ENCODE data around the gene LRRC52. TPM values are rescaled to one million over a fixed set of nuclear protein-coding genes. Genes with fewer than 3 reads are reported as not detected.
"Not testable (repeated sequence)": the region's sequence is repeated elsewhere in the genome, so short reads cannot be mapped to it uniquely, and the experiment has no call there.

LRRC52 gene
- total RNA-seq, 1 donor from 2014 or later, result not detected

GRCh38 chr1:165603810-165604209 is 60.0 kb downstream of the LRRC52 start:
- ChIA-PET POLR2A (no interaction called here), CTCF (interaction anchor here (1.1 kb wide), 1 partner anchor 308 kb away, joined by 3 read pairs; no protein-coding TSS in a partner anchor)
- Mint-ChIP-seq H3K27ac (no peak overlapping the region), H3K36me3 (ENCODE audit: low read depth) (no peaks in the 10 kb centered on the region), H3K9me3 (no peaks in the 10 kb centered on the region), H3K4me1 (peaks cover 11% of the 10 kb centered on the region), H3K27me3 (peaks cover 4% of the 10 kb centered on the region), H3K4me3 (no peak overlapping the region)
- no peak for ATAC-seq (ENCODE audit: low read depth)
- intact Hi-C loops (cut with micrococcal nuclease), result no loop called here
- no peak for TF ChIP-seq CTCF (IDR thresholded peaks at IDR 0.05)
- DNase-seq, result no peak

- no peaks in the 10 kb centered on the region for H3K9me3 Mint-ChIP-seq
- peaks cover 8% of the 10 kb centered on the region for H3K27me3 Mint-ChIP-seq
- peaks cover 11% of the 10 kb centered on the region for H3K4me1 Mint-ChIP-seq
- no peak for TF ChIP-seq CTCF (IDR thresholded peaks at IDR 0.05)
- no peaks in the 10 kb centered on the region for H3K36me3 Mint-ChIP-seq (ENCODE audit: low read depth)
- no peak for DNase-seq
- H3K27ac Mint-ChIP-seq, result no peak overlapping the region
- ChIA-PET CTCF (no interaction called here), POLR2A (no interaction called here)
- ATAC-seq (ENCODE audit: low read depth), result no peak
- H3K4me3 Mint-ChIP-seq, result no peak overlapping the region
- intact Hi-C loops (cut with micrococcal nuclease), result no loop called here
These were observed 61.4 kb downstream of the LRRC52 start for GRCh38 chr1:165605246-165605645.

GRCh38 chr1:165606676-165607075 is 62.9 kb downstream of the LRRC52 start:
- H3K4me3 Mint-ChIP-seq; ATAC-seq (ENCODE audit: low read depth); H3K4me1 Mint-ChIP-seq; CTCF ChIA-PET; H3K36me3 Mint-ChIP-seq (ENCODE audit: low read depth); H3K27ac Mint-ChIP-seq; DNase-seq; POLR2A ChIA-PET; intact Hi-C loops (cut with micrococcal nuclease); H3K9me3 Mint-ChIP-seq: not testable (repeated sequence)
- peaks cover 12% of the 10 kb centered on the region for H3K27me3 Mint-ChIP-seq

- Mint-ChIP-seq H3K9me3 (peaks cover 7% of the 10 kb centered on the region), H3K27me3 (peaks cover 29% of the 10 kb centered on the region), H3K36me3 (ENCODE audit: low read depth) (no peaks in the 10 kb centered on the region), H3K27ac (no peak overlapping the region), H3K4me1 (peaks cover 7% of the 10 kb centered on the region), H3K4me3 (no peak overlapping the region)
- POLR2A ChIA-PET, result no interaction called here
- no peak for ATAC-seq (ENCODE audit: low read depth)
- CTCF ChIA-PET, result no interaction called here
- TF ChIP-seq CTCF (IDR thresholded peaks at IDR 0.05), result no peak
- intact Hi-C loops (cut with micrococcal nuclease), result no loop called here
- no peak for DNase-seq
These were observed 67.1 kb downstream of the LRRC52 start for GRCh38 chr1:165610866-165611265.

GRCh38 chr1:165612062-165612461 is 68.3 kb downstream of the LRRC52 start:
- peaks cover 7% of the 10 kb centered on the region for H3K9me3 Mint-ChIP-seq
- H3K27me3 Mint-ChIP-seq, result peaks cover 29% of the 10 kb centered on the region
- no peak for DNase-seq
- TF ChIP-seq CTCF (IDR thresholded peaks at IDR 0.05), result no peak
- ATAC-seq (ENCODE audit: low read depth), result peak; percentile 34
- intact Hi-C loops (cut with micrococcal nuclease), result no loop called here
- H3K36me3 Mint-ChIP-seq (ENCODE audit: low read depth), result no peaks in the 10 kb centered on the region
- H3K4me3 Mint-ChIP-seq, result no peak overlapping the region
- peaks cover 3% of the 10 kb centered on the region for H3K4me1 Mint-ChIP-seq
- POLR2A ChIA-PET, result no interaction called here
- peak overlapping the region; percentile 11 for H3K27ac Mint-ChIP-seq
- CTCF ChIA-PET, result no interaction called here

Other genes starting within 250 kb of the LRRC52 start
- gene LMX1A, start 187.3 kb upstream of the LRRC52 start, total RNA-seq, result not detected in 2 replicates
- gene RXRG, start 98.9 kb upstream of the LRRC52 start, total RNA-seq, result not detected in 2 replicates
- gene MGST3, start 87.2 kb downstream of the LRRC52 start, total RNA-seq, result 31.3 and 33.4 TPM in 2 replicates
- gene ALDH9A1, start 154.6 kb downstream of the LRRC52 start, total RNA-seq, result 30.3 and 35.8 TPM in 2 replicates
- gene TMCO1, start 224.9 kb downstream of the LRRC52 start, total RNA-seq, result 43.0 and 48.3 TPM in 2 replicates